ENCODE measurements around the gene ATP6V0A4. TPM values are rescaled to one million over a fixed set of nuclear protein-coding genes. Genes with fewer than 3 reads are reported as not detected.

Gene ATP6V0A4
- total and polyA plus RNA-seq, 2 donors (not counting 1 experiment from before 2014, with no cell fraction given): not detected

- no peaks in the 10 kb centered on the region for H3K9me3 Mint-ChIP-seq (ENCODE audit: insufficient read depth)
- Histone ChIP-seq H2AFZ (ENCODE audit: insufficient read depth, low read depth, low read length, poor library complexity, severe bottlenecking) (no peak overlapping the region), H3K9me3 (ENCODE audit: control extremely low read depth in 1 of 3, control insufficient read depth in 2 of 3, insufficient read depth in 1 of 3, low read length in 2 of 3) (peaks cover 0 to 9% (median 0%) of the 10 kb centered on the region in 3 donors), H3K4me2 (replicated peaks; ENCODE audit: low read depth, low read length, poor library complexity, severe bottlenecking) (no peak overlapping the region), H3K79me2 (ENCODE audit: control insufficient read depth, insufficient read depth, low read length) (no peaks in the 10 kb centered on the region), H3K9ac (ENCODE audit: low read length) (no peak overlapping the region), H3K36me3 (replicated peaks in 1 of 2; ENCODE audit: control extremely low read depth in 1 of 2, control insufficient read depth in 1 of 2, extremely low read depth in 1 of 2, insufficient read depth in 2 of 2, low read length in 1 of 2) (no peaks in the 10 kb centered on the region), H4K20me1 (ENCODE audit: control insufficient read depth, insufficient read depth, low read length, poor library complexity, severe bottlenecking) (no peaks in the 10 kb centered on the region), H3K4me1 (ENCODE audit: control insufficient read depth in 2 of 2, insufficient read depth in 2 of 2, low read length in 2 of 2) (peaks cover 0 to 2% of the 10 kb centered on the region in 2 donors), H3K4me3 (ENCODE audit: control extremely low read depth in 1 of 5, extremely low read depth in 1 of 5, insufficient read depth in 1 of 5, low read depth in 2 of 5, low read length in 4 of 5) (no peak overlapping the region), H3K27me3 (replicated peaks in 1 of 4; ENCODE audit: control extremely low read depth in 1 of 4, control insufficient read depth in 3 of 4, insufficient read depth in 4 of 4, low read length in 3 of 4) (no peaks in the 10 kb centered on the region), H3K27ac (ENCODE audit: low read length in 2 of 2) (no peak overlapping the region)
- H3K4me1 Mint-ChIP-seq: no peaks in the 10 kb centered on the region
- 90% methylated on average over 3 of the region's 5 CpGs for WGBS (ENCODE audit: insufficient coverage)
- CTCF ChIA-PET: no interaction called here
- POLR2A ChIA-PET: no interaction called here
- H3K4me3 Mint-ChIP-seq: no peak overlapping the region
- no peak overlapping the region for H3K27ac Mint-ChIP-seq
- intact Hi-C loops (cut with micrococcal nuclease): no loop called here
- no peak for ATAC-seq (ENCODE audit: low read depth)
- DNase-seq: no peak
- TF ChIP-seq CTCF (IDR thresholded peaks at IDR 0.05): no peak
- no peak for TF ChIP-seq EZH2 (IDR thresholded peaks at IDR 0.05; ENCODE audit: borderline replicate concordance, insufficient read depth, low read depth, low read length, poor library complexity, severe bottlenecking)
- peaks cover 8% of the 10 kb centered on the region for H3K27me3 Mint-ChIP-seq
These were observed 44.4 kb downstream of the ATP6V0A4 start for GRCh38 chr7:138753610-138754009.

- POLR2A ChIA-PET: no interaction called here
- DNase-seq (no peak), ATAC-seq (ENCODE audit: low read depth) (no peak)
- Histone ChIP-seq H2AFZ (ENCODE audit: insufficient read depth, low read depth, low read length, poor library complexity, severe bottlenecking) (no peak overlapping the region), H3K27ac (ENCODE audit: low read length in 2 of 2) (no peak overlapping the region), H3K36me3 (replicated peaks in 1 of 2; ENCODE audit: control extremely low read depth in 1 of 2, control insufficient read depth in 1 of 2, extremely low read depth in 1 of 2, insufficient read depth in 2 of 2, low read length in 1 of 2) (no peaks in the 10 kb centered on the region), H3K9ac (ENCODE audit: low read length) (no peak overlapping the region), H3K79me2 (ENCODE audit: control insufficient read depth, insufficient read depth, low read length) (no peaks in the 10 kb centered on the region), H3K9me3 (ENCODE audit: control extremely low read depth in 1 of 3, control insufficient read depth in 2 of 3, insufficient read depth in 1 of 3, low read length in 2 of 3) (peaks cover 0 to 9% (median 0%) of the 10 kb centered on the region in 3 donors), H3K4me2 (replicated peaks; ENCODE audit: low read depth, low read length, poor library complexity, severe bottlenecking) (no peak overlapping the region), H3K4me1 (ENCODE audit: control insufficient read depth in 2 of 2, insufficient read depth in 2 of 2, low read length in 2 of 2) (peaks cover 0 to 2% of the 10 kb centered on the region in 2 donors), H4K20me1 (ENCODE audit: control insufficient read depth, insufficient read depth, low read length, poor library complexity, severe bottlenecking) (no peaks in the 10 kb centered on the region), H3K27me3 (replicated peaks in 1 of 4; ENCODE audit: control extremely low read depth in 1 of 4, control insufficient read depth in 3 of 4, insufficient read depth in 4 of 4, low read length in 3 of 4) (no peaks in the 10 kb centered on the region), H3K4me3 (ENCODE audit: control extremely low read depth in 1 of 5, extremely low read depth in 1 of 5, insufficient read depth in 1 of 5, low read depth in 2 of 5, low read length in 4 of 5) (no peak overlapping the region)
- CTCF ChIA-PET: no interaction called here
- intact Hi-C loops (cut with micrococcal nuclease): no loop called here
- WGBS (ENCODE audit: insufficient coverage): 86% methylated on average over 8 of the region's 8 CpGs
- H3K9me3 Mint-ChIP-seq (ENCODE audit: insufficient read depth): no peaks in the 10 kb centered on the region
- no peak overlapping the region for H3K27ac Mint-ChIP-seq
- H3K4me3 Mint-ChIP-seq: no peak overlapping the region
- no peaks in the 10 kb centered on the region for H3K4me1 Mint-ChIP-seq
- H3K27me3 Mint-ChIP-seq: peaks cover 8% of the 10 kb centered on the region
- TF ChIP-seq EZH2 (IDR thresholded peaks at IDR 0.05; ENCODE audit: borderline replicate concordance, insufficient read depth, low read depth, low read length, poor library complexity, severe bottlenecking) (no peak), CTCF (IDR thresholded peaks at IDR 0.05) (no peak)
These were observed 44.9 kb downstream of the ATP6V0A4 start for GRCh38 chr7:138753150-138753518.

Data from B cell (primary cell).